Prostate gland (tissue), 2 donors: ENCODE results near the gene LGI4.

Experiments used
- POLR2AphosphoS5 ChIP-seq: sonication (generic); formaldehyde crosslinking; IDR thresholded peaks from one replicate; pipeline ENCODE4 v1.6.1; 2017; ENCODE audit warnings: antibody characterized with exemption
- TF ChIP-seq, protein P1 (sequence below), 4 experiments: fragments of 200-600 bp in 2 of 4; fragments of 450-650 bp in 2 of 4; sonication (generic) in 2 of 4; IDR thresholded peaks; 1 replicate in 3 of 4; 2 replicates in 1 of 4; pipeline ENCODE4 v1.5.1; 2016 to 2019; ENCODE audit warnings: antibody characterized with exemption in 4 of 4, mild to moderate bottlenecking in 2 of 4, moderate library complexity in 2 of 4

DNA sequence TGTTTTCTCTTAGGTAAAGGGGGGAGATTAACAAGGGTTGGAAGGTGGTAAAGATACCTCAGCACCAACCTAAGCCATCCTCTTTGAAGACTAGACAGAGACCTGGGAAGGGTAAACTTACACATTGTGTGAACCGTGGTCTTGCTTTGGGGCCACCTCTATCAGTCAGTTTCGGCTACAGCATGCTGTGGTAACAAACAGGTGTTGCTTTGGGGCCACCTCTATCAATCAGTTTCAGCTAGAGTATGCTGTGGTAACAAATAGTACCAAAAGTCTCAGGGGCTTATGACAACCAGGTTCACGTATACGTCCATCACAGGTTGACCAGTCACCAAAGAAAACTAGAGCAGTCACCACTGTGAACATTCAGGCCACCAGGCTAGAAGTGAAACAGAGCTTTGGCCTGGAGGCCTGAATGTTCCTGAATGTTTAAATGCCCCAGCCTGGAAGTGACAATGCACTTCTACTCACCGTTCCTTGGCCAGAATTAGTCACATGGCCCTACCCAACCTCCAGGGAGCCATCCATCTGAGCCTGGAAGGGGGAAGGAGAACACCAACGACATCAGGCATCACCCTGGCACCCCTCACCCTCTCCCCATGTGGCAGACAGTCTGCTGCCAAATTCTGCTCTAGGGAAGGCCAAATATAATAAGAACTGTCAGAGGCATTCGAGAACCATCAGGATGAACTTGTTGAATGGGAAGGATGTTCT, 12.0 kb upstream of the LGI4 start:
- TF ChIP-seq POLR2AphosphoS5, result no peak
- TF ChIP-seq, protein P1, sequence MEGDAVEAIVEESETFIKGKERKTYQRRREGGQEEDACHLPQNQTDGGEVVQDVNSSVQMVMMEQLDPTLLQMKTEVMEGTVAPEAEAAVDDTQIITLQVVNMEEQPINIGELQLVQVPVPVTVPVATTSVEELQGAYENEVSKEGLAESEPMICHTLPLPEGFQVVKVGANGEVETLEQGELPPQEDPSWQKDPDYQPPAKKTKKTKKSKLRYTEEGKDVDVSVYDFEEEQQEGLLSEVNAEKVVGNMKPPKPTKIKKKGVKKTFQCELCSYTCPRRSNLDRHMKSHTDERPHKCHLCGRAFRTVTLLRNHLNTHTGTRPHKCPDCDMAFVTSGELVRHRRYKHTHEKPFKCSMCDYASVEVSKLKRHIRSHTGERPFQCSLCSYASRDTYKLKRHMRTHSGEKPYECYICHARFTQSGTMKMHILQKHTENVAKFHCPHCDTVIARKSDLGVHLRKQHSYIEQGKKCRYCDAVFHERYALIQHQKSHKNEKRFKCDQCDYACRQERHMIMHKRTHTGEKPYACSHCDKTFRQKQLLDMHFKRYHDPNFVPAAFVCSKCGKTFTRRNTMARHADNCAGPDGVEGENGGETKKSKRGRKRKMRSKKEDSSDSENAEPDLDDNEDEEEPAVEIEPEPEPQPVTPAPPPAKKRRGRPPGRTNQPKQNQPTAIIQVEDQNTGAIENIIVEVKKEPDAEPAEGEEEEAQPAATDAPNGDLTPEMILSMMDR (IDR thresholded peaks at IDR 0.05), result no peak
